Measurements from ENCODE around the gene ZNF662. TPM values are rescaled to one million over a fixed set of nuclear protein-coding genes. Genes with fewer than 3 reads are reported as not detected.

Gene ZNF662
- total RNA-seq, 4 donors from 2014 or later: 2.2 to 6.0 (median 4.9) TPM

GRCh38 chr3:42874749-42875148 is 31.2 kb upstream of the ZNF662 start:
- Histone ChIP-seq H3K27me3 (no peaks in the 10 kb centered on the region), H3K4me3 (no peak overlapping the region), H3K27ac (no peak overlapping the region), H3K36me3 (no peaks in the 10 kb centered on the region), H3K4me1 (no peaks in the 10 kb centered on the region), H3K9me3 (no peaks in the 10 kb centered on the region)
- TF ChIP-seq CTCF (IDR thresholded peaks at IDR 0.05) (no peak), EP300 (IDR thresholded peaks at IDR 0.05; ENCODE audit: low read depth) (no peak), POLR2A (IDR thresholded peaks at IDR 0.05) (no peak), POLR2AphosphoS5 (IDR thresholded peaks at IDR 0.05) (no peak)
- in situ Hi-C loops (cut with MboI; ENCODE audit: low pct_ligation_motif_present in 1 of 4, low pct_unique_long_range_greater_than_20kb in 1 of 4, low sequenced_read_pairs in 3 of 4): loop anchor here in 1 of 4 donors (25.0 kb wide), 1 partner anchor 637 kb away; no protein-coding TSS in a partner anchor
- 97 to 100% methylated on average over 3 to 7 of the region's 10 CpGs for WGBS, 2 donors (ENCODE audit: low coverage in 1 of 2)
- intact Hi-C loops (cut with DNase I; ENCODE audit: low total_unique reads): no loop called here
- DNase-seq: no peak

- TF ChIP-seq CTCF (IDR thresholded peaks at IDR 0.05): no peak
- no peak for TF ChIP-seq POLR2AphosphoS5 (IDR thresholded peaks at IDR 0.05)
- TF ChIP-seq POLR2A (IDR thresholded peaks at IDR 0.05): no peak
- TF ChIP-seq EP300 (IDR thresholded peaks at IDR 0.05; ENCODE audit: low read depth): no peak
- H3K36me3 ChIP-seq: no peaks in the 10 kb centered on the region
- in situ Hi-C loops (cut with MboI; ENCODE audit: low pct_ligation_motif_present in 1 of 4, low pct_unique_long_range_greater_than_20kb in 1 of 4, low sequenced_read_pairs in 3 of 4): loop anchor here in 1 of 4 donors (25.0 kb wide), 1 partner anchor 638 kb away; no protein-coding TSS in a partner anchor
- intact Hi-C loops (cut with DNase I; ENCODE audit: low total_unique reads): no loop called here
- H3K9me3 ChIP-seq: no peaks in the 10 kb centered on the region
- WGBS, 2 donors (ENCODE audit: low coverage in 1 of 2): 60 to 77% methylated on average over 1 to 12 of the region's 13 CpGs
- DNase-seq: no peak
- no peak within 1 kb of the TSS for H3K27ac ChIP-seq
- H3K4me3 ChIP-seq: no peak within 1 kb of the TSS
- no peaks in the 10 kb centered on the region for H3K27me3 ChIP-seq
- H3K4me1 ChIP-seq: peaks cover 0 to 4% (median 1%) of the 10 kb centered on the region in 4 donors
Observed at GRCh38 chr3:42875325-42876151, 30.4 kb upstream of the ZNF662 start, which contains the start of gene CYP8B1. Gene CYP8B1 (minus strand): TSS chr3:42875879. CDS start chr3:42875816, 63 bp downstream.

- no peaks in the 10 kb centered on the region for H3K36me3 ChIP-seq
- H3K27me3 ChIP-seq: no peaks in the 10 kb centered on the region
- intact Hi-C loops (cut with DNase I; ENCODE audit: low total_unique reads): no loop called here
- no peaks in the 10 kb centered on the region for H3K9me3 ChIP-seq
- 50 to 52% methylated on average over 1 of the region's 1 CpG for WGBS, 2 donors (ENCODE audit: low coverage in 1 of 2)
- no peak overlapping the region for H3K27ac ChIP-seq
- no peak for TF ChIP-seq POLR2A (IDR thresholded peaks at IDR 0.05)
- no peak for TF ChIP-seq CTCF (IDR thresholded peaks at IDR 0.05)
- TF ChIP-seq EP300 (IDR thresholded peaks at IDR 0.05; ENCODE audit: low read depth): no peak
- TF ChIP-seq POLR2AphosphoS5 (IDR thresholded peaks at IDR 0.05): no peak
- no peak overlapping the region for H3K4me3 ChIP-seq
- in situ Hi-C loops (cut with MboI; ENCODE audit: low pct_ligation_motif_present in 1 of 4, low pct_unique_long_range_greater_than_20kb in 1 of 4, low sequenced_read_pairs in 3 of 4): loop anchor here in 1 of 4 donors (25.0 kb wide), 1 partner anchor 639 kb away; no protein-coding TSS in a partner anchor
- H3K4me1 ChIP-seq: peaks cover 3 to 10% (median 6%) of the 10 kb centered on the region in 4 donors
- no peak for DNase-seq
Observed at GRCh38 chr3:42876401-42876800, 29.5 kb upstream of the ZNF662 start.

- 59 to 74% methylated on average over 3 to 7 of the region's 7 CpGs for WGBS, 2 donors (ENCODE audit: low coverage in 1 of 2)
- in situ Hi-C loops (cut with MboI; ENCODE audit: low pct_ligation_motif_present in 1 of 4, low pct_unique_long_range_greater_than_20kb in 1 of 4, low sequenced_read_pairs in 3 of 4): loop anchor here in 1 of 4 donors (25.0 kb wide), 1 partner anchor 640 kb away; no protein-coding TSS in a partner anchor
Observed at GRCh38 chr3:42876940-42877720, 28.8 kb upstream of the ZNF662 start.

More at GRCh38 chr3:42876940-42877720, 28.8 kb upstream of the ZNF662 start:
- no peaks in the 10 kb centered on the region for H3K9me3 ChIP-seq
- no peak for TF ChIP-seq EP300 (IDR thresholded peaks at IDR 0.05; ENCODE audit: low read depth)
- no peak for TF ChIP-seq POLR2AphosphoS5 (IDR thresholded peaks at IDR 0.05)
- TF ChIP-seq CTCF (IDR thresholded peaks at IDR 0.05): no peak
- no peak for TF ChIP-seq POLR2A (IDR thresholded peaks at IDR 0.05)
- no peak overlapping the region for H3K27ac ChIP-seq
- H3K4me3 ChIP-seq: no peak overlapping the region
- H3K4me1 ChIP-seq: peaks cover 3 to 10% (median 7%) of the 10 kb centered on the region in 4 donors
- no peaks in the 10 kb centered on the region for H3K36me3 ChIP-seq
- H3K27me3 ChIP-seq: no peaks in the 10 kb centered on the region
- no peak for DNase-seq
- intact Hi-C loops (cut with DNase I; ENCODE audit: low total_unique reads): no loop called here

All from transverse colon (tissue), 4 donors.